ENCODE results near the gene CCNJL. TPM values are rescaled to one million over a fixed set of nuclear protein-coding genes. Genes with fewer than 3 reads are reported as not detected.

Gene CCNJL
- total and polyA plus RNA-seq, 2 of the 8 experiments (the other 6 are each of a cell fraction or from before 2014, with no cell fraction given), result 34.6 to 44.7 TPM

GRCh38 chr5:160230686-160231527 lies 81.5 kb downstream of the CCNJL start (continued):
- TF ChIP-seq SAP30 (IDR thresholded peaks at IDR 0.05; ENCODE audit: insufficient read depth, insufficient replicate concordance, low read length), result no peak

Data from H1 (cell line).